Colonic mucosa (tissue), 4 donors: Measurements from ENCODE around the gene MAML2. TPM values are rescaled to one million over a fixed set of nuclear protein-coding genes. Genes with fewer than 3 reads are reported as not detected.

Experiments used
- DNase-seq: peaks from one replicate; pipeline ENCODE4 v3.0.0-alpha.2; 2020
- H3K27ac ChIP-seq: fragments of 200-600 bp; one replicate; pipeline ENCODE4 v1.8.0; 2021
- H3K27me3 ChIP-seq: fragments of 200-600 bp; one replicate; pipeline ENCODE4 v1.8.0; 2021
- H3K36me3 ChIP-seq: fragments of 200-600 bp; one replicate; pipeline ENCODE4 v1.8.0; 2021
- H3K4me1 ChIP-seq: fragments of 200-600 bp; one replicate; pipeline ENCODE4 v1.8.0; 2021; ENCODE audit warnings: mild to moderate bottlenecking
- H3K4me3 ChIP-seq: fragments of 200-600 bp; one replicate; pipeline ENCODE4 v1.8.0; 2021
- H3K9ac ChIP-seq, 2 donors: one replicate each; pipeline ENCODE4 v1.7.0; 2013; ENCODE audit warnings: control low read depth in 2 of 2, low read depth in 2 of 2, low read length in 2 of 2
- H3K9me3 ChIP-seq: fragments of 200-600 bp; one replicate; pipeline ENCODE4 v1.8.0; 2021
- CTCF ChIP-seq: fragments of 200-600 bp; IDR thresholded peaks from one replicate; pipeline ENCODE4 v1.8.0; 2022; ENCODE audit warnings: antibody characterized with exemption, mild to moderate bottlenecking
- intact Hi-C: fragments of 100-400 bp; cut with DNase I; formaldehyde crosslinking; loops from one replicate; pipeline ENCODE4 v1.14.1; 2022
- total RNA-seq, 2 donors: library from RNA; stranded (reverse); fragmentation: NEBNext Ultra II Directional in 1 of 2; extraction: Animal tissue kit (Norgen Biotek cat#: 25700) in 1 of 2; gene quantifications; one replicate each; pipeline ENCODE4 v1.2.1, GENCODE V29; 2021
- donor health status: healthy.
- donor health status: DM: no; HTN: no; CAD: no.
- donor health status: DM: no; HTN: no; CAD: no.

Gene MAML2
- total RNA-seq, 2 donors from 2014 or later = 10.4 to 11.0 TPM

DNA sequence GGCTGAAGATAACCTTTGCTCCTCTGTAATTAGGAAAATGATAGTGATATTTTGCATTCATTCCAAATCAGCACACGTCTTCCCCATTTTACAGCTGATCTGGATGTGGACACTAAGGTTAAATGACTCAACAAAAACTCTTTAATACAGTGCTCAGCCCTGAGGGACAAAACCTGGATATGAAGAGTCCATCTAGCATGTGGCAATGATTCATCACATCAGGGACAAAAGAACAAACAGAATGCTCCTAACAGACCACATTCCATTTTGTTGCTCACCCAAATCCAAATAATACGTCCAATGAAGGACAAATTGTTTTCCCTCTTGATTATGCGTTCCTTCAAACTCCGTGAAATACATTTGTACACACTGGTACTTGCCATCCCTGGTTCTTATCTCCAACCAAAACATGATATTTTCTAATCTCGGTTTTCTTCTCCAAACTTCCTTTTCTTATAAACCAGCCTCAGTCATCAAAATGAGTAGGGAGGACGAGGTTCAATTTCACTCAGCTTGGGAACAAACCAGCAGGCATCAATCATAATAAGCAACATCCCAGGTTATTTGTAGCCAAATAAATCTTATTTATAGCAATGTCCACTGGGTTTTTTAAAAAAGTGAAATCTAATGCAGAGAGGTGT is 365.3 kb downstream of the MAML2 start:
- no peak overlapping the region for H3K9ac ChIP-seq
- no peaks in the 10 kb centered on the region for H3K27me3 ChIP-seq

DNA sequence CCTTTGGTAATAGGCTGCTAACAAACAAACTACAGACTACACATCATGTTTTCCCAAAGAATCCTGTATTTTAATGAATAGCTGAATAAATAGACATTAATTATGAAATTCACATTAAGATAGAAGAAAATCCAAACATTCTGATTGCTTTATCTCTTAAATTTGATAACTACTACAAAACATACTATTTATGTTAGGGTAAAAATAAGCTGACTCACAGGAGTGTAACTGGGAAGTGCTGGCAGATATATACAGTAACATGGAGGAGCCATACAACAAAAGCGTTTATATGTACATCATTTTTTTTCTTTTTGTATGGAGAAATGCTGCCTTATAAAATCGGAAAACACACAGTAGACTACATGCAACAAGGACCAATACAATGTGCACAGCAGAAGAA is 366.4 kb downstream of the MAML2 start:
- Histone ChIP-seq H3K9ac (no peak overlapping the region), H3K27me3 (no peaks in the 10 kb centered on the region), H3K4me1 (no peaks in the 10 kb centered on the region), H3K27ac (no peak overlapping the region), H3K4me3 (no peak overlapping the region), H3K36me3 (peaks cover 4% of the 10 kb centered on the region), H3K9me3 (no peaks in the 10 kb centered on the region)
- intact Hi-C loops = no loop called here
- no peak for DNase-seq
- no peak for TF ChIP-seq CTCF

More for the DNA sequence above, 365.3 kb downstream of the MAML2 start:
- no peak for DNase-seq
- TF ChIP-seq CTCF = no peak
- Histone ChIP-seq H3K4me1 (no peaks in the 10 kb centered on the region), H3K36me3 (peaks cover 7% of the 10 kb centered on the region), H3K27ac (no peak overlapping the region), H3K9me3 (no peaks in the 10 kb centered on the region), H3K4me3 (no peak overlapping the region)
- intact Hi-C loops = no loop called here

DNA sequence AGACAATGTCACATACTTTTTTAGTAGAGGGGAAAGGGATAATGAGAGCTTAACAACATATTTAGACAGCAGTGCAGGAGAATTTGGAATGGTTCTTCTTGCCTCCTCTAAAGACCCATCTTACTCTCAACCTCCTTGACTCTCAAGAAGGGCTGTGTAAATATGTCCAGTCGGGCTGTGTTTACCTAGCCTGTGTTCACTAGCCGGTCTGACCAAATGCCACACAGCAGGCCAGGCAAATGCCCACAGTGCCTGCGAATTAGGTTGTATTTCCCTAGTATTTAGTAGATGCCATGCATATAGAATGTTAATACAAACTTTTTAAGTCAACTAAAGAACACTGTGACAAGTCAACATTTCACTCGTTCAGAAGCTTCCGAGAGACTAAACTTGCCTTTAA is 367.7 kb downstream of the MAML2 start:
- intact Hi-C loops = no loop called here

GRCh38 chr11:95972060-95972459 is 370.9 kb downstream of the MAML2 start:
- Histone ChIP-seq H3K4me1 (no peaks in the 10 kb centered on the region), H3K9me3 (no peaks in the 10 kb centered on the region), H3K4me3 (no peak overlapping the region), H3K27me3 (no peaks in the 10 kb centered on the region), H3K9ac (no peak overlapping the region), H3K27ac (no peak overlapping the region), H3K36me3 (no peaks in the 10 kb centered on the region)
- TF ChIP-seq CTCF = no peak
- intact Hi-C loops = no loop called here
- no peak for DNase-seq

More for the DNA sequence above, 367.7 kb downstream of the MAML2 start:
- DNase-seq = no peak
- no peaks in the 10 kb centered on the region for H3K9me3 ChIP-seq
- no peaks in the 10 kb centered on the region for H3K27me3 ChIP-seq
- H3K27ac ChIP-seq = no peak overlapping the region
- H3K4me1 ChIP-seq = no peaks in the 10 kb centered on the region
- no peak overlapping the region for H3K4me3 ChIP-seq
- no peak for TF ChIP-seq CTCF
- H3K36me3 ChIP-seq = no peaks in the 10 kb centered on the region
- no peak overlapping the region for H3K9ac ChIP-seq

DNA sequence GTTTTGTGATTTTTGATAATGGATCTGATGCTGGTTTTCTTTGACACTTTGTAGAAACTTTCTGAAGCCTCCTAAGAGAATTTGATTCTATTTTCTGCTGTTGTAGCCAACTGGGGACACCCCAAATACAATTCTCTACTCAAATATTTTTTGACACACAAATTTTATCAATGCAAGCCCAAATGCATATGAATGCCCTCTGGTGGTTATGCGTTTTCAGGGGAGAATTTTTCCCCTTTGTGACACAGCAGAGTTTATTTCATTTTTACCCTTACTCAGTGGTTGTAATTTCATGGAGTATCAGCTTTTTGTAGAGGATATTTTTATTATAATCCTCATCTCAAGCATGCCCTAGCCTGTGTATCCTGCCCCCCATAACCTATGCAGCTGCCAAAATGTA is 374.4 kb downstream of the MAML2 start:
- no peak overlapping the region for H3K27ac ChIP-seq
- intact Hi-C loops = no loop called here
- no peak overlapping the region for H3K9ac ChIP-seq
- TF ChIP-seq CTCF = peak; percentile 18
- no peaks in the 10 kb centered on the region for H3K36me3 ChIP-seq
- no peak overlapping the region for H3K4me3 ChIP-seq
- H3K27me3 ChIP-seq = no peaks in the 10 kb centered on the region
- no peaks in the 10 kb centered on the region for H3K9me3 ChIP-seq
- DNase-seq = no peak
- no peaks in the 10 kb centered on the region for H3K4me1 ChIP-seq
